ENCODE results near the gene U2AF2.
A peak's percentile ranks its signal among the peaks of the same experiment; 100 is the strongest.

Gene U2AF2

GRCh38 chr19:55637534-55637933 lies 17.3 kb upstream of the U2AF2 start:
- no peak for DNase-seq (ENCODE audit: low read depth)
- no peak overlapping the region for H3K4me3 ChIP-seq (ENCODE audit: low read depth, low read length)
- no peak for TF ChIP-seq CTCF (IDR thresholded peaks at IDR 0.05; ENCODE audit: insufficient read depth, low read depth, low read length, missing control alignments)

- peak; percentile 60 for TF ChIP-seq CTCF (IDR thresholded peaks at IDR 0.05; ENCODE audit: insufficient read depth, low read depth, low read length, missing control alignments)
- peak; percentile 78 for DNase-seq (ENCODE audit: low read depth)
- no peak overlapping the region for H3K4me3 ChIP-seq (ENCODE audit: low read depth, low read length)
Observed at GRCh38 chr19:55638864-55639359, 15.9 kb upstream of the U2AF2 start.

GRCh38 chr19:55640043-55640576 lies 14.7 kb upstream of the U2AF2 start:
- TF ChIP-seq CTCF (IDR thresholded peaks at IDR 0.05; ENCODE audit: insufficient read depth, low read depth, low read length, missing control alignments), result peak; percentile 80
- H3K4me3 ChIP-seq (ENCODE audit: low read depth, low read length), result peak overlapping the region; percentile 92
- DNase-seq (ENCODE audit: low read depth), result peak; percentile 95

GRCh38 chr19:55640577-55641425 lies 14.0 kb upstream of the U2AF2 start, which contains the start of gene ZNF580:
Gene ZNF580, plus strand, starts transcription at chr19:55641002. Its CDS starts 1,507 bp downstream, at chr19:55642509.
- TF ChIP-seq CTCF (IDR thresholded peaks at IDR 0.05; ENCODE audit: insufficient read depth, low read depth, low read length, missing control alignments), result no peak
- DNase-seq (ENCODE audit: low read depth), result peak; percentile 88
- peak within 1 kb of the TSS; percentile 92 for H3K4me3 ChIP-seq (ENCODE audit: low read depth, low read length)

GRCh38 chr19:55641426-55642152 lies 13.2 kb upstream of the U2AF2 start:
- TF ChIP-seq CTCF (IDR thresholded peaks at IDR 0.05; ENCODE audit: insufficient read depth, low read depth, low read length, missing control alignments), result no peak
- peak overlapping the region; percentile 92 for H3K4me3 ChIP-seq (ENCODE audit: low read depth, low read length)
- peak; percentile 50 for DNase-seq (ENCODE audit: low read depth)

GRCh38 chr19:55642153-55643002 lies 12.5 kb upstream of the U2AF2 start:
- no peak for TF ChIP-seq CTCF (IDR thresholded peaks at IDR 0.05; ENCODE audit: insufficient read depth, low read depth, low read length, missing control alignments)
- DNase-seq (ENCODE audit: low read depth), result peak; percentile 49
- peak overlapping the region; percentile 92 for H3K4me3 ChIP-seq (ENCODE audit: low read depth, low read length)
